ENCODE measurements around the gene AP4M1.

The AP4M1 gene

DNA sequence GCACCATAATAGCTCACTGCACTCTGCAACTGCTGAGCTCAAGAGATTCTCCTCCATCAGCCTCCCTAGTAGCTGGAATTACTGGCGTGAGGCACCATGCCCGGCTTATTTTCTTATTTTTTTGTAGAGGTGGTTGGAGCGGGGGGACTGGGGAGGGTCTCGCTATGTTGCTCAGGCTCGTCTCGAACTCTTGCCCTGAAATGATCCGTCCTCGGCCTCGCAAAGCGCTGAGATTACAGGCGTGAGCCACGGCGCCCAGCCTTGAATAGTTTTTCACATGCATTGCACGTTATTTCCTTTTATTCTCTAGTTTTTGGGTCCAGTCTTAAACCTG is 46.7 kb downstream of the AP4M1 start:
- TF ChIP-seq, protein P1, sequence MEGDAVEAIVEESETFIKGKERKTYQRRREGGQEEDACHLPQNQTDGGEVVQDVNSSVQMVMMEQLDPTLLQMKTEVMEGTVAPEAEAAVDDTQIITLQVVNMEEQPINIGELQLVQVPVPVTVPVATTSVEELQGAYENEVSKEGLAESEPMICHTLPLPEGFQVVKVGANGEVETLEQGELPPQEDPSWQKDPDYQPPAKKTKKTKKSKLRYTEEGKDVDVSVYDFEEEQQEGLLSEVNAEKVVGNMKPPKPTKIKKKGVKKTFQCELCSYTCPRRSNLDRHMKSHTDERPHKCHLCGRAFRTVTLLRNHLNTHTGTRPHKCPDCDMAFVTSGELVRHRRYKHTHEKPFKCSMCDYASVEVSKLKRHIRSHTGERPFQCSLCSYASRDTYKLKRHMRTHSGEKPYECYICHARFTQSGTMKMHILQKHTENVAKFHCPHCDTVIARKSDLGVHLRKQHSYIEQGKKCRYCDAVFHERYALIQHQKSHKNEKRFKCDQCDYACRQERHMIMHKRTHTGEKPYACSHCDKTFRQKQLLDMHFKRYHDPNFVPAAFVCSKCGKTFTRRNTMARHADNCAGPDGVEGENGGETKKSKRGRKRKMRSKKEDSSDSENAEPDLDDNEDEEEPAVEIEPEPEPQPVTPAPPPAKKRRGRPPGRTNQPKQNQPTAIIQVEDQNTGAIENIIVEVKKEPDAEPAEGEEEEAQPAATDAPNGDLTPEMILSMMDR (IDR thresholded peaks at IDR 0.05): no peak

DNA sequence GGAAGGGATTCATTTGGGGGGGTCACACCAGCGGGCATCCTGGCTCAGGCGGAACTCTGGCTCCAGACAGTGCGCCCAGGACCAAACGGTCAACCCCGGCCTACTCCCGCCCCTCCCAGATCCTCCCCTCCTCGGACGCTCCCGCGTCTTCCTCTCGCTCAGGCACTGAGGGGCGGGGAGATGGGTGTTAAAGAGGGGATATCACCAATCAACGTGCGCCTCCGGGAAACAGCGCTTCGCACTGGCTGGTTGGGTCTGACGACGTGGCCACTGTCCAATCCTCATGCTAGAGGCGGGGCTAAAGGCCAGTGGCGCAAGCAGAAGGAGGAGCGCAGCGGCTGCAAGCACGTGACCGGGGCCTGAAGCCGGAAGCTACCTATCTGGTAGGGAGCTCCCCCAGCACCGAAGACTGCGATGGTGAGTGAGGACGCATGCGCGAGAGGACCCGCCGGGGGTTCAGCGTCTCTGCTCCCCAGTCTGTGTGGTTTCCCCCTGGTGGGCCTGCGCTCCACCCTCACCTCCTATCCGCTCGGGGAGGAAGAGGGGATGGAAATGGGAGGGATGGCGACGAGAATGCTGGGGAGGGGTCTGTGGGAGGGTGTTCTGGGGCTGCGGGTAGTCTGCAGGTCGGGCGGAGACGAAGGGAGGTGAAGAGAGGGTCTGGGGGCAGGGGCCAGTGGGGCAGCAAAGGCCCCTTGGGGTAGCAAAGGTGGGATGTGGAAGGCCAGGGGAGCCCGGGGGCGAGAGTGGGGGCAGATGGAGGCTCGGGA is 47.3 kb downstream of the AP4M1 start, which contains the start of gene LAMTOR4:
TSS of gene LAMTOR4 (plus strand) at position 360 of the 770 bp plus-strand sequence. CDS start at position 415, 55 bp downstream.
- TF ChIP-seq, protein P1 (IDR thresholded peaks at IDR 0.05): no peak

- TF ChIP-seq, protein P1 (IDR thresholded peaks at IDR 0.05): no peak
Measured at GRCh38 chr7:100152404-100152803, 51.0 kb downstream of the AP4M1 start.

- TF ChIP-seq, protein P1 (IDR thresholded peaks at IDR 0.05): no peak
Measured at GRCh38 chr7:100152937-100153666, 51.7 kb downstream of the AP4M1 start.

DNA sequence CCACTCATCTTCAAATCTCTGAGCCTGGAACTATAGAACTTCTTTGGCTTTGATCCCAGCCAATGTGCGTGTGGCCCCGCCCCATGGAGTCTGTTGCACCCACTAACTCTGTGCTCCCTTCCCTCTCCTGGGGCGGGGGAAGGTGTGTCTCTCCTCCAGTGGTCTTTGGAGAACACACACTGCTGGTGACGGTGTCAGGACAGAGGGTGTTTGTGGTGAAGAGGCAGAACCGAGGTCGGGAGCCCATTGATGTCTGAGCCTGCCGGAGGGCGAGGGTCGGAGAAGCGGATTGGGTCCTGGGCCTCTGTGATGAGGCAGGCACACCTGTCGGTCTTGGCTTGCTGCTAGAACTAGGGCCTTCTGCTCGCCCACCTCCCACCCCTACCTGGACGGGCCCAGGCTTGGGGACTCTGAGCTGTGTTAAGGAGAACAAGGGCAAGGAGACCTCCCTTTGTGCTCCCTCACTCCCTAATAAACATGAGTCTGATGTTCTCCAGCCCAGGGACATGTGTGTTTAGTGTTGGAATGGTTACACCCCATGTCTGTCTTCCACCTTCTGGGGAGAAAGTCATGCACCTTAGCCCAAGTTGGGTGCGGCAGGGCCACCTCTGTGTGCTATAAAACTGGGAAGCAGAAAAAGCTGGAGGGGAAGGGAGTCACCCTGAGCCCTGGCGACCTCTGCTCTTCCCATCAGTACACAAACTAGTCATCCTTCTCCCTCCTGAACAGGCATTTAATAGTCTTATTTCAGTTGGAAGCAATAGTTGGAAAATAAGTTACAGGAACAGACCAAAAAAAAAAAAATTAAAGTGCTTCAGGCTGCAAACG is 52.5 kb downstream of the AP4M1 start:
- TF ChIP-seq, protein P1 (IDR thresholded peaks at IDR 0.05): no peak

- TF ChIP-seq, protein P1 (IDR thresholded peaks at IDR 0.05): no peak
Measured at GRCh38 chr7:100154651-100155491, 53.4 kb downstream of the AP4M1 start.

All from LNCAP (cell line).